ENCODE results near the gene TUSC2. TPM values are rescaled to one million over a fixed set of nuclear protein-coding genes. Genes with fewer than 3 reads are reported as not detected.
A peak's percentile ranks its signal among the peaks of the same experiment; 100 is the strongest.

The TUSC2 gene
- total and polyA plus RNA-seq, 2 experiments from 2014 or later, result 41.6 to 71.0 TPM

GRCh38 chr3:50334339-50335075, 6.5 kb upstream of the TUSC2 start:
- ATAC-seq (no peak), DNase-seq (ENCODE audit: low spot score) (no peak)
- no peak overlapping the region for H3K4me2 ChIP-seq
- H3K9me3 Mint-ChIP-seq, result peaks cover under 1% of the 10 kb centered on the region; the same call in 1 of the 3 replicates
- H3K27me3 ChIP-seq (ENCODE audit: insufficient read depth), result peaks cover 15% of the 10 kb centered on the region
- H3K36me3 Mint-ChIP-seq (ENCODE audit: low read depth), result peaks cover 26% of the 10 kb centered on the region
- H3F3A ChIP-seq (replicated peaks; ENCODE audit: low read depth), result peaks cover 31% of the 10 kb centered on the region
- peaks cover 27% of the 10 kb centered on the region for H3K4me1 Mint-ChIP-seq
- TF ChIP-seq ZNF114 (CRISPR knock-in tag; IDR thresholded peaks at IDR 0.05) (no peak), EZH2 (IDR thresholded peaks at IDR 0.05; ENCODE audit: low read depth, unreplicated experiment) (no peak), ZNF462 (CRISPR knock-in tag; IDR thresholded peaks at IDR 0.05) (no peak), CREB1 (CRISPR knock-in tag; IDR thresholded peaks at IDR 0.05; ENCODE audit: low read depth) (no peak), STAT1 (IDR thresholded peaks at IDR 0.05; ENCODE audit: unreplicated experiment) (no peak), NANOG (IDR thresholded peaks at IDR 0.05; ENCODE audit: borderline replicate concordance) (no peak), JUNB (IDR thresholded peaks at IDR 0.05; ENCODE audit: unreplicated experiment) (no peak), POLR2AphosphoS5 (IDR thresholded peaks at IDR 0.05; ENCODE audit: low read depth) (no peak), ZNF331 (CRISPR knock-in tag; IDR thresholded peaks at IDR 0.05; ENCODE audit: low read depth) (no peak), EZH2phosphoT487 (IDR thresholded peaks at IDR 0.05; ENCODE audit: unreplicated experiment) (no peak)
- TF ChIP-seq, protein P1, sequence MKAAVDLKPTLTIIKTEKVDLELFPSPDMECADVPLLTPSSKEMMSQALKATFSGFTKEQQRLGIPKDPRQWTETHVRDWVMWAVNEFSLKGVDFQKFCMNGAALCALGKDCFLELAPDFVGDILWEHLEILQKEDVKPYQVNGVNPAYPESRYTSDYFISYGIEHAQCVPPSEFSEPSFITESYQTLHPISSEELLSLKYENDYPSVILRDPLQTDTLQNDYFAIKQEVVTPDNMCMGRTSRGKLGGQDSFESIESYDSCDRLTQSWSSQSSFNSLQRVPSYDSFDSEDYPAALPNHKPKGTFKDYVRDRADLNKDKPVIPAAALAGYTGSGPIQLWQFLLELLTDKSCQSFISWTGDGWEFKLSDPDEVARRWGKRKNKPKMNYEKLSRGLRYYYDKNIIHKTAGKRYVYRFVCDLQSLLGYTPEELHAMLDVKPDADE (IDR thresholded peaks at IDR 0.05), result no peak
- TF ChIP-seq, protein P2, sequence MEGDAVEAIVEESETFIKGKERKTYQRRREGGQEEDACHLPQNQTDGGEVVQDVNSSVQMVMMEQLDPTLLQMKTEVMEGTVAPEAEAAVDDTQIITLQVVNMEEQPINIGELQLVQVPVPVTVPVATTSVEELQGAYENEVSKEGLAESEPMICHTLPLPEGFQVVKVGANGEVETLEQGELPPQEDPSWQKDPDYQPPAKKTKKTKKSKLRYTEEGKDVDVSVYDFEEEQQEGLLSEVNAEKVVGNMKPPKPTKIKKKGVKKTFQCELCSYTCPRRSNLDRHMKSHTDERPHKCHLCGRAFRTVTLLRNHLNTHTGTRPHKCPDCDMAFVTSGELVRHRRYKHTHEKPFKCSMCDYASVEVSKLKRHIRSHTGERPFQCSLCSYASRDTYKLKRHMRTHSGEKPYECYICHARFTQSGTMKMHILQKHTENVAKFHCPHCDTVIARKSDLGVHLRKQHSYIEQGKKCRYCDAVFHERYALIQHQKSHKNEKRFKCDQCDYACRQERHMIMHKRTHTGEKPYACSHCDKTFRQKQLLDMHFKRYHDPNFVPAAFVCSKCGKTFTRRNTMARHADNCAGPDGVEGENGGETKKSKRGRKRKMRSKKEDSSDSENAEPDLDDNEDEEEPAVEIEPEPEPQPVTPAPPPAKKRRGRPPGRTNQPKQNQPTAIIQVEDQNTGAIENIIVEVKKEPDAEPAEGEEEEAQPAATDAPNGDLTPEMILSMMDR (conservative IDR thresholded peaks at IDR 0.05; ENCODE audit: low read depth in 2 of 2), result no peak
- TF ChIP-seq, protein P3, sequence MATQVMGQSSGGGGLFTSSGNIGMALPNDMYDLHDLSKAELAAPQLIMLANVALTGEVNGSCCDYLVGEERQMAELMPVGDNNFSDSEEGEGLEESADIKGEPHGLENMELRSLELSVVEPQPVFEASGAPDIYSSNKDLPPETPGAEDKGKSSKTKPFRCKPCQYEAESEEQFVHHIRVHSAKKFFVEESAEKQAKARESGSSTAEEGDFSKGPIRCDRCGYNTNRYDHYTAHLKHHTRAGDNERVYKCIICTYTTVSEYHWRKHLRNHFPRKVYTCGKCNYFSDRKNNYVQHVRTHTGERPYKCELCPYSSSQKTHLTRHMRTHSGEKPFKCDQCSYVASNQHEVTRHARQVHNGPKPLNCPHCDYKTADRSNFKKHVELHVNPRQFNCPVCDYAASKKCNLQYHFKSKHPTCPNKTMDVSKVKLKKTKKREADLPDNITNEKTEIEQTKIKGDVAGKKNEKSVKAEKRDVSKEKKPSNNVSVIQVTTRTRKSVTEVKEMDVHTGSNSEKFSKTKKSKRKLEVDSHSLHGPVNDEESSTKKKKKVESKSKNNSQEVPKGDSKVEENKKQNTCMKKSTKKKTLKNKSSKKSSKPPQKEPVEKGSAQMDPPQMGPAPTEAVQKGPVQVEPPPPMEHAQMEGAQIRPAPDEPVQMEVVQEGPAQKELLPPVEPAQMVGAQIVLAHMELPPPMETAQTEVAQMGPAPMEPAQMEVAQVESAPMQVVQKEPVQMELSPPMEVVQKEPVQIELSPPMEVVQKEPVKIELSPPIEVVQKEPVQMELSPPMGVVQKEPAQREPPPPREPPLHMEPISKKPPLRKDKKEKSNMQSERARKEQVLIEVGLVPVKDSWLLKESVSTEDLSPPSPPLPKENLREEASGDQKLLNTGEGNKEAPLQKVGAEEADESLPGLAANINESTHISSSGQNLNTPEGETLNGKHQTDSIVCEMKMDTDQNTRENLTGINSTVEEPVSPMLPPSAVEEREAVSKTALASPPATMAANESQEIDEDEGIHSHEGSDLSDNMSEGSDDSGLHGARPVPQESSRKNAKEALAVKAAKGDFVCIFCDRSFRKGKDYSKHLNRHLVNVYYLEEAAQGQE (IDR thresholded peaks at IDR 0.05; ENCODE audit: unreplicated experiment), result no peak
- peaks cover 17% of the 10 kb centered on the region for H4K20me1 ChIP-seq (replicated peaks; ENCODE audit: insufficient read depth)
- H3K27ac Mint-ChIP-seq, result no peak overlapping the region
- H3K4me3 ChIP-seq, result no peak overlapping the region
- peaks cover 8% of the 10 kb centered on the region for H3K36me3 ChIP-seq (ENCODE audit: insufficient read depth)
- H3K4me3 Mint-ChIP-seq, result 0 out of 3 replicates have a peak overlapping the region, but pooled peaks have one; percentile 14
- H3K4me1 ChIP-seq (ENCODE audit: insufficient read depth), result peaks cover 16% of the 10 kb centered on the region
- no peaks in the 10 kb centered on the region for H3K9me2 ChIP-seq (ENCODE audit: insufficient read depth)
- H2AFZ ChIP-seq, result no peak overlapping the region
- peaks cover 27% of the 10 kb centered on the region for H3K27me3 Mint-ChIP-seq (ENCODE audit: insufficient read depth, low read depth, poor library complexity)
- H3K27ac ChIP-seq (ENCODE audit: low read depth), result no peak overlapping the region
- peaks cover 36% of the 10 kb centered on the region for H3K79me2 ChIP-seq (replicated peaks; ENCODE audit: insufficient read depth)

All from GM23338 (cell line).